H9 (cell line): Measurements from ENCODE around the gene ATP6V0E1. TPM values are rescaled to one million over a fixed set of nuclear protein-coding genes. Genes with fewer than 3 reads are reported as not detected.

ENCODE experiments used
- DNase-seq: peaks from one replicate; pipeline ENCODE4 v3.0.0-alpha.2; 2017
- H2AFZ ChIP-seq: one replicate; pipeline ENCODE4 v1.6.1; 2013; ENCODE audit warnings: mild to moderate bottlenecking, low read length, control low read depth, moderate library complexity
- H2AK5ac ChIP-seq: 2 replicates; pipeline ENCODE4 v1.6.1; 2013; ENCODE audit warnings: low read length, control low read depth, mixed read lengths; ENCODE audit not compliant: insufficient read length
- H2BK120ac ChIP-seq: one replicate; pipeline ENCODE4 v1.6.1; 2013; ENCODE audit warnings: low read depth, mild to moderate bottlenecking, low read length, control low read depth, inconsistent platforms; ENCODE audit not compliant: poor library complexity, severe bottlenecking
- H2BK12ac ChIP-seq: 2 replicates; pipeline ENCODE4 v1.6.1; 2013; ENCODE audit warnings: low read length, control low read depth, mixed read lengths, low read depth; ENCODE audit not compliant: insufficient read length
- H2BK15ac ChIP-seq: 2 replicates; pipeline ENCODE4 v1.6.1; 2013; ENCODE audit warnings: low read depth, low read length, control low read depth
- H2BK20ac ChIP-seq: one replicate; pipeline ENCODE4 v1.6.1; 2013; ENCODE audit warnings: low read depth, mild to moderate bottlenecking, low read length, control low read depth, inconsistent platforms; ENCODE audit not compliant: poor library complexity, severe bottlenecking
- H2BK5ac ChIP-seq: 2 replicates; pipeline ENCODE4 v1.6.1; 2013; ENCODE audit warnings: low read length, control low read depth, mixed read lengths; ENCODE audit not compliant: insufficient read length
- H3K14ac ChIP-seq: 2 replicates; pipeline ENCODE4 v1.6.1; 2013; ENCODE audit warnings: low read length, control low read depth; ENCODE audit not compliant: insufficient read depth
- H3K18ac ChIP-seq: 2 replicates; pipeline ENCODE4 v1.6.1; 2013; ENCODE audit warnings: low read depth, mild to moderate bottlenecking, mixed read lengths, low read length, control low read depth; ENCODE audit not compliant: insufficient read length
- H3K23ac ChIP-seq: 2 replicates; pipeline ENCODE4 v1.6.1; 2013; ENCODE audit warnings: low read length, control low read depth, mixed read lengths, low read depth; ENCODE audit not compliant: insufficient read length
- H3K23me2 ChIP-seq: 2 replicates; pipeline ENCODE4 v1.6.1; 2013; ENCODE audit warnings: low read depth, mild to moderate bottlenecking, mixed read lengths, low read length, control low read depth; ENCODE audit not compliant: insufficient read length, poor library complexity, severe bottlenecking
- H3K27ac ChIP-seq: 2 replicates; pipeline ENCODE4 v1.5.1; 2013; ENCODE audit warnings: low read length, control low read depth, mixed read lengths, low read depth; ENCODE audit not compliant: insufficient read length
- H3K27me3 ChIP-seq: 2 replicates; pipeline ENCODE4 v1.6.1; 2013; ENCODE audit warnings: low read length, control low read depth, inconsistent platforms; ENCODE audit not compliant: insufficient read depth
- H3K4ac ChIP-seq: 2 replicates; pipeline ENCODE4 v1.6.1; 2013; ENCODE audit warnings: low read depth, mild to moderate bottlenecking, control low read depth, inconsistent platforms, low read length, moderate library complexity
- H3K4me1 ChIP-seq: 2 replicates; pipeline ENCODE4 v1.6.1; 2013; ENCODE audit warnings: low read length, control low read depth, inconsistent platforms; ENCODE audit not compliant: insufficient read depth
- H3K4me2 ChIP-seq: 2 replicates; pipeline ENCODE4 v1.6.1; 2013; ENCODE audit warnings: low read length, control low read depth, mixed read lengths; ENCODE audit not compliant: insufficient read length, insufficient read depth
- H3K56ac ChIP-seq: 2 replicates; pipeline ENCODE4 v1.6.1; 2013; ENCODE audit warnings: low read depth, mild to moderate bottlenecking, mixed read lengths, low read length, control low read depth; ENCODE audit not compliant: insufficient read length
- H3K79me1 ChIP-seq: 2 replicates; pipeline ENCODE4 v1.6.1; 2013; ENCODE audit warnings: low read depth, mild to moderate bottlenecking, moderate library complexity, low read length, control low read depth, inconsistent platforms; ENCODE audit not compliant: insufficient read depth, poor library complexity, severe bottlenecking
- H3K79me2 ChIP-seq: 2 replicates; pipeline ENCODE4 v1.6.1; 2013; ENCODE audit warnings: low read length, control low read depth, inconsistent platforms; ENCODE audit not compliant: insufficient read depth
- H3K9ac ChIP-seq: 2 replicates; pipeline ENCODE4 v1.6.1; 2013; ENCODE audit warnings: low read length, control low read depth, mixed read lengths; ENCODE audit not compliant: insufficient read length; ENCODE audit errors: extremely low read depth
- H3K9me3 ChIP-seq: one replicate; pipeline ENCODE4 v1.6.1; 2013; ENCODE audit warnings: low read depth, low read length, inconsistent platforms; ENCODE audit not compliant: control insufficient read depth
- H3T11ph ChIP-seq: one replicate; pipeline ENCODE4 v1.6.1; 2013; ENCODE audit warnings: mild to moderate bottlenecking, low read length, control low read depth, inconsistent platforms
- H4K20me1 ChIP-seq: one replicate; pipeline ENCODE4 v1.6.1; 2013; ENCODE audit not compliant: control insufficient read depth, insufficient read length, insufficient read depth
- H4K5ac ChIP-seq: 2 replicates; pipeline ENCODE4 v1.6.1; 2013; ENCODE audit warnings: low read depth, mild to moderate bottlenecking, mixed read lengths, low read length, control low read depth; ENCODE audit not compliant: insufficient read length
- H4K8ac ChIP-seq: replicated peaks from 2 replicates; pipeline ENCODE4 v1.6.1; 2013; ENCODE audit warnings: low read length, control low read depth, mixed read lengths, low read depth; ENCODE audit not compliant: insufficient read length
- H4K91ac ChIP-seq: 2 replicates; pipeline ENCODE4 v1.6.1; 2013; ENCODE audit warnings: low read depth, mild to moderate bottlenecking, moderate library complexity, mixed read lengths, low read length, control low read depth; ENCODE audit not compliant: insufficient read length
- H3K27ac Mint-ChIP-seq, 3 experiments: 2 replicates in 2 of 3; 3 replicates in 1 of 3; pipeline ENCODE4 v1.8.0; 2020 to 2021; ENCODE audit warnings: mixed read lengths in 3 of 3, mild to moderate bottlenecking in 1 of 3, moderate library complexity in 1 of 3
- H3K27me3 Mint-ChIP-seq: 2 replicates; pipeline ENCODE4 v1.8.0; 2021; ENCODE audit warnings: low read depth, mild to moderate bottlenecking, moderate library complexity, mixed read lengths
- H3K36me3 Mint-ChIP-seq, 3 experiments: 2 replicates in 2 of 3; 3 replicates in 1 of 3; pipeline ENCODE4 v1.8.0; 2020 to 2021; ENCODE audit warnings: low read depth in 3 of 3, mixed read lengths in 3 of 3; ENCODE audit not compliant: insufficient read depth in 1 of 3
- H3K4me1 Mint-ChIP-seq, 2 experiments: 2 replicates each; pipeline ENCODE4 v1.8.0; 2020; ENCODE audit warnings: mixed read lengths in 2 of 2
- H3K4me3 Mint-ChIP-seq, 2 experiments: 2 replicates in 1 of 2; 3 replicates in 1 of 2; pipeline ENCODE4 v1.8.0; 2020 to 2021; ENCODE audit warnings: mild to moderate bottlenecking in 2 of 2, mixed read lengths in 2 of 2, moderate library complexity in 1 of 2
- H3K9me3 Mint-ChIP-seq, 2 experiments: 2 replicates in 1 of 2; 3 replicates in 1 of 2; pipeline ENCODE4 v1.8.0; 2020; ENCODE audit warnings: mild to moderate bottlenecking in 2 of 2, mixed read lengths in 2 of 2, moderate library complexity in 1 of 2
- CTCF ChIP-seq: fragments of 200-600 bp; sonication (generic); conservative IDR thresholded peaks from 3 replicates; pipeline ENCODE4 v1.8.0; 2021; ENCODE audit warnings: antibody characterized with exemption, mild to moderate bottlenecking
- WGBS: extraction: QIAGEN DNeasy Blood & Tissue Kit; methylation state at CpG from one replicate; pipeline ENCODE4 v1.1.7; 2013; ENCODE audit warnings: missing lambda C conversion rate, low lambda C conversion rate, mixed read lengths; ENCODE audit not compliant: insufficient read length; ENCODE audit errors: extremely low coverage; 5-methylcytosine and 5-hydroxymethylcytosine counted together
- total RNA-seq: library from RNA; stranded (reverse); gene quantifications from 2 replicates; pipeline ENCODE4 v1.2.1, GENCODE V29; 2021

ATP6V0E1 gene
- total RNA-seq, 1 experiment from 2014 or later: 101 TPM

GRCh38 chr5:172981931-172982330, 1.6 kb upstream of the ATP6V0E1 start:
- Mint-ChIP-seq H3K27me3 (peaks cover 9% of the 10 kb centered on the region; the same call in 1 of the 2 replicates), H3K27ac (no peak overlapping the region), H3K9me3 (no peaks in the 10 kb centered on the region), H3K4me3 (no peak overlapping the region), H3K4me1 (peaks cover 9% of the 10 kb centered on the region in 2 experiments), H3K36me3 (peaks cover 6 to 14% (median 9%) of the 10 kb centered on the region in 3 experiments; a peak in 6 of 7 replicates)
- Histone ChIP-seq H3K14ac (no peak overlapping the region), H4K20me1 (no peaks in the 10 kb centered on the region), H4K8ac (no peak overlapping the region), H2AK5ac (no peak overlapping the region), H3K4me2 (no peak overlapping the region), H2BK5ac (no peak overlapping the region), H4K91ac (no peak overlapping the region), H2BK20ac (no peak overlapping the region), H3K23ac (no peak overlapping the region), H3K4me1 (no peaks in the 10 kb centered on the region), H3K4ac (no peak overlapping the region), H2AFZ (no peak overlapping the region), H3K9me3 (no peaks in the 10 kb centered on the region), H3T11ph (no peak overlapping the region), H3K27ac (no peak overlapping the region), H2BK12ac (no peak overlapping the region), H4K5ac (no peak overlapping the region), H3K27me3 (no peaks in the 10 kb centered on the region; the same call in 1 of the 2 replicates), H2BK120ac (no peak overlapping the region), H3K79me2 (peaks cover 8% of the 10 kb centered on the region; the same call in 1 of the 2 replicates), H3K18ac (no peak overlapping the region), H3K56ac (no peak overlapping the region), H2BK15ac (no peak overlapping the region), H3K79me1 (no peaks in the 10 kb centered on the region), H3K9ac (no peak overlapping the region), H3K23me2 (peaks cover 9% of the 10 kb centered on the region)
- WGBS: no CpG with 5 or more reads among the region's 7 CpGs
- no peak for DNase-seq
- TF ChIP-seq CTCF: no peak
